Hindlimb muscle (tissue), 1 donor: ENCODE measurements around the gene CLEC16A. TPM values are rescaled to one million over a fixed set of nuclear protein-coding genes. Genes with fewer than 3 reads are reported as not detected.
A peak's percentile ranks its signal among the peaks of the same experiment; 100 is the strongest.

Source experiments
- DNase-seq: peaks from one replicate; pipeline ENCODE4 v3.0.0-alpha.2; 2013
- polyA plus RNA-seq: library from polyadenylated mRNA; unstranded; fragments of 120-200 nt; gene quantifications from one replicate; pipeline ENCODE4 v1.2.1, GENCODE V29; 2013; ENCODE audit not compliant: insufficient read length

CLEC16A gene
- polyA plus RNA-seq, 1 donor: 19.1 TPM

GRCh38 chr16:11127610-11128195 is 183.3 kb downstream of the CLEC16A start:
- no peak for DNase-seq

DNA sequence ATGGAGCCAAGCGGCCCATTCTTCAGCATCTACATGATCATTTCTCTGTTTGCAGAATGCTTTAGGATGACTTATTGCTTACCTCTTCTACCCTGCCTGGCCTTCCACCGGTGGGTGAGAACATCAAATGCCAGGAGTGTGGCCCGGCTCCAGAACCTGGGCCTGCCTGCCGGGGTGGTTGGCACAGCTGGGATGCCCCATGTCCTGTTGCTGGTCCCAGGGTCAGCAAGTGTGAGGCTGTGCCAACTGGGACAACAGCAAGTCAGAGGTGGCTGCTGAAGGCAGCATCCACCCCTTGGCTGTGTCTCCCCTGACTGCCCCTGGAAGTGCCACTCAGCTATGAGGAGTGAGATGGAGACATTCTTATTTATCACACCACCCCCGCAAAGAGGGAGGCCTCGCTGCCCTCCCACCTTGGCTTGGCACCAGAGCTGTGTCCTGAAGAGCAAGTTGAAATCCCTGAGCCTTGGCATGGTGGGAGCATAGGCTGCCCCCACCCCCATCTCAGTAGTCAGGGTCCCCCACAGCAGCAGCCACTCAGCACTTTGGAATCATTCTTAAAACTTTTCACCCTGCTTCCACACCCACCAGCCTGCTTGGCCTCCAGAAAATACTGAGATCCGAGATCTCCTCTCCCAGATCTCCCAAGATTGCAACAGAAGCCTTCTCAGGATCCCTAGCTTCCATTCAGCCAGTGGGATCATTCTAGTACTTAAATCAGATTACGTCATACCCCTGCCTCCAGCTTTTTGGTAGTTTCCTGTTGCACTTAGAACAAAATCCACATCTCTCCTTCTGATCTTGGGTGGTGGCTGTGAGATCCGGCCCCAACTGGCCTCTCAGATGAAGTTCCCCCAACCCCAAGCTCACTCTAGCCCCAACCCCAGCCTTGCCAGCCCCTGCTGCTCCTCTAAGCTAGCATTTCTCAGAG is 184.1 kb downstream of the CLEC16A start:
- peak; percentile 54 for DNase-seq

DNA sequence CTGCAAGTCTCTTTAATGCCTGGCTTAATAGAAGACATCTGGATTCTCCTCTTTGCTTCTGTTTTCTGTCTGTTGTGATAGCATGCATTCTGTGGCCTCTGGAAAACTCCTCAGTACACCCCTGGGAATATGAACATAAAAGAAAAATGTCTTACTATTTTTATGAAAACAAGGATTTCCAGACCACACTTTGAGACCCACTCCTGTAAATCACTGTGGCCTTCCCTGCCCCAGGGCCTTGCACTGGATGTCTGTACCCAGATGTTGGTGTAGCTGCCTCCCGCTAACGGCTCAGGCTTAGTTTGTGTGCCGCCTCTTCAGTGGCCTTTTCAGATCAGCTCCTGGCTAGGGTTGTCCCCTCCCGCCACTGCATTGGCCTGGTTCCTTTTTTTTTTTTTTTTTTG is 185.0 kb downstream of the CLEC16A start:
- DNase-seq: peak; percentile 74

DNA sequence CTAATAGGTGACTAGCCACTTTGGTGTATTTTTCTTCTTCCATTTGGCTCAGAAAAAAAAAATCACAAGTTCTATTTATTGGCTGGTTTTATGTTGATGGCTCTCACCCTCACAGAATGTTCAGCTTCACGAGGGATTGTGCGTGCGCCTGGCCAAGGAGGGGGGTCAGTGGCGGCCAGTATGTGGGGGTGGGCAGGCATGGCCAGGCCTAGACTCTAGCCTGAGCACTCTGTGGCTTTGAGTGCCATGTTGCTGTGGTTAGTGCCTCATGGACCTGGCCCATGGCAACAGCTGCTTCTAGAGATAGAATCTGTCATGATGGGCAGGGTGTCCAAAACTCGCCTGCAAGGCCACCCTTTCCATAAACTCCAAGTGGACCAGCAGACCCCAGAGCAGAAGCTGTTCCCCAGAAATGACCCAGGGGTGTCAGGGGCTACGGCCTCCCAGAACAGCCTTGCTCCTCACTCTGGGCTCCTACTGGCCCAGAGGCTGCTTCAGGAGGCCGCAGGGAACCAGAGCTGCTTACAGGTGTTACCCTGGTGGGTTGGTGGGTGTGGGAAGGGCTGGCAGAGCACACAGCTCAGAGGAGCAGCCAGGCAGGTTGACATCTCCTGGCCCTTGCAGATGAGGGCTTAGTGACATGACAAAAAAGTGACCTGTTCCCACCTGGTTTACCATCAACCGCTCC is 186.8 kb downstream of the CLEC16A start:
- DNase-seq: no peak

GRCh38 chr16:11131706-11132105 is 187.3 kb downstream of the CLEC16A start:
- DNase-seq: no peak

DNA sequence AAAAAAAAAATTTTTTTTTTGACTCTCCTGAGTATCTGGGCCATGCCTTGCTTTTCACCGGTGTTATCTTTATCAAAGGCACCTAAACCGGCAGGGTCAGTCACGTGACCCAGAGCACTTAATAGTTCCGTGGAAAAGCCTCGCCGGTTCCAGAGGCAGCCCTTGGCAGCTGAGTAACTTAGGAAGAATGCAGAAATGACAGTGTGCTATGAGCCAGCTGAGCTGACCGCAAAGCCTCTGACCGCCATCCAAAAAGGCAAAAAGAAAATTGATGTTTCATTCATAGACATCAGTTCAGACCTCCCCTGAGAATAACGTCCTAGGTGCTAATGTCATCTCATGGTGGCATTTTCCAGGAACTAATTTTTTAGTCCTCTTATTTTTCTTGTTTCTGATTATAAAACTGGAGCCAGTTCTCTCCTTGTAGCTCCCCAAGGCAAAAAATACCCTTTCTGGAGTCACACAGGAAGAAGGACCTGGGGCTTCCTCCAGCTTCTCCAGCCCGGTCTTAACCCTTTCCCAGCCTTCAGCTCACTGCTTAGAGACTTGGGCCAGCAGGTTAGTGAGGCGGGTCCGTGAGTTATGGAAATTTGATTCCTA is 189.1 kb downstream of the CLEC16A start:
- DNase-seq: peak; percentile 84

- DNase-seq: no peak
Measured at GRCh38 chr16:11134722-11135463, 190.5 kb downstream of the CLEC16A start.

DNA sequence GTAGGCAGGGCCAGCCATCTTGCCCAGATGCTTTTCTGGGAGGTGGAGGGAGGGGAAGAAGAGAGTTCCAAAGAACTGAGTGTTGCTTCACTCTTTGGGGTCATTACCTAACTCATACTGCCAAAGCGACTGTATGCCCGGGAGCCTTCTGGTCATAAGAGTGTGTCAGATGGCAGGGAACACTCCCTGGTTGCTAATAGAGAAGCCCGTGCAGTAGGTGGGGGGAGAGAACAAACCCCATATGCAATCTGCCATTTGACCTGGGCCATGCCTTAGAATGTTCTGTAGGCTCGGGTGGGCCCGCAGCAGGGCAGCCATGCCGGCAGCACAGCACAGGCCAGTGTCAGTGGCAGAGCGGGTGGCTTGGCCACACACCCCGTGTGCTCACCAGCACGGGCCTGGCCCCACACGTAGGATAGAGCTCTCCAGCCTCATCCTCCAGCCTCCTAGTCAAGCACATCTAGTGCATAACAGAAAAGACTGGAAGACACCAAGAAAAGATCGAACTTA is 191.2 kb downstream of the CLEC16A start:
- no peak for DNase-seq

DNA sequence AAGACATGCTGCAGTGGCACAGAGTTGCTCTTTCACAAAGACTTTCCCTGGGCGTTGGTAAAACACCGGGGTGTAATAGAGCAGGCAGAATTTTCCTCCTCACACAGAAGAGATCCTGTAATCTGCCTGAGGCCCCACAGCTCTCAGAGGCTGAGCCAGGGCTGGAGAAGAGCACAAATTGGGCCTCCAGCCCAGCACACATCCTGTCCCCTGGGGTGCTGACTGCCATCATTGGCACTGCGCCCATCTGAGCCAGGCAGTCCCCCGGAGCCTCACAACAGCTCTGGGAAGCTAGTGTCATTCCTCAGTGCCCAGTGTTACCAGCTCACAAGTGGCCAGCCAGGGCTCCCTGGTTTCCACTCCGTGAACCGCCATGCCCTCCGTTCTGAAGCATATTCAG is 192.2 kb downstream of the CLEC16A start:
- no peak for DNase-seq

DNA sequence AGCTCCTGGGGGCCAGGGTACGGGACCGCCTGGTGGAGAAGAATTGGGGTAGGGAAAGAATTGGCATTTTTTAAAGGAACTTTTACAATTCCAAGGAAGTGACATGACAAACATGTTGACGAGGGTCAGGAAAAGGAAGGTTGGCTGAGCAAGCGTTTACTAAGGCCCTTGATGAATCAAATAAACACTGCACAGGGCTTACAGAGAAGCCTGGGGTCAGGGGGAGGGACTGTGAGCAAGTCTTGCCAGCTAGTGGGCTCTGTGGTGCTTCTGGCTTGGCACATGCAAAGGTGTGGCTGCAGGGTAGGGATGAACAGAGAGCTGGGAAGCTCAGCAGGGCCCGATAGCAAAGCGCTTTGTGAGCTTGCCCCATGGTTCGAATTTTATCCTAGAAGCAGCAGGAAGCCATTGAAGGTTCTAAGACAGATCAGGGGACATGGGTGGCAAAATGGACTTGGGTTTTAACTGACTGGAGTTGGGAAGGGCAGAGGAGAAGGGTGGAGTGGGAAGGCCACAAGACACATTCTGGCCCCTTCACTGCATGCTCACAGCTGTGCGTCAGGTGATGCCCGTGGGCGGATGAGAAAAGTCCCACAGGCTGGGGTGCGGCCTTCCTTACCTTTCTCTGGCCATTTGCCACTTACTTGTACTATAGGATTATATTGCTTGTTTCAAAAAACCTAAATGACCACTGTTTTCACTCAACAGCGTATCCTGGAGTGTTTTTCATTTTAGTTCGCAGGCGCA is 193.8 kb downstream of the CLEC16A start:
- no peak for DNase-seq

DNA sequence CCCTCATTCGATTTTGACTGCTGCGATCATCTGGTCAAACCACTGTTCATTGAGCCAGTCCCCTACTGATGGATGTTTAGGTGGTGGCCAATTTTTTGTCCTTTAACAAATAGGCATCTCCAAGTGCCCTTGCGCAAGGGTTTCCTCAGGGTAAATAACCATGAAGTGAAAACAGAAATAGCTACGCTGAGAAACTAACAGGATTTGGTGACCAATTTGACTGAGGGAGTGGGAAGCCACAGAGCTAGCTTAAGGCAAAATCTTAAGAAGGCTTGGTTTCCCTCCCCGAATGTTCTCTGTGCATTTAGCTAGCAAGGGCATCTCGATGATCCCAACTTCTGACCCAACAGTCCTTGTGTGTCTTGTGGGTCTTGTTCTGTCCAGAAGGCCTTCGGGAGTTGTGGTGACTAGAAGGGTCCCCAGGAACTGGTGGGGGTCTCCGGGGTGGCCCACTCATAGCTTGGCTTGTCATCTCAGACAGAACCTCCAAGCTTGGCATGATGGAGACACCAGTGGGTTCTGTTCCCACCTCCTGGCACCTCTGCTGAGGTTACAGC is 194.5 kb downstream of the CLEC16A start:
- DNase-seq: no peak

DNA sequence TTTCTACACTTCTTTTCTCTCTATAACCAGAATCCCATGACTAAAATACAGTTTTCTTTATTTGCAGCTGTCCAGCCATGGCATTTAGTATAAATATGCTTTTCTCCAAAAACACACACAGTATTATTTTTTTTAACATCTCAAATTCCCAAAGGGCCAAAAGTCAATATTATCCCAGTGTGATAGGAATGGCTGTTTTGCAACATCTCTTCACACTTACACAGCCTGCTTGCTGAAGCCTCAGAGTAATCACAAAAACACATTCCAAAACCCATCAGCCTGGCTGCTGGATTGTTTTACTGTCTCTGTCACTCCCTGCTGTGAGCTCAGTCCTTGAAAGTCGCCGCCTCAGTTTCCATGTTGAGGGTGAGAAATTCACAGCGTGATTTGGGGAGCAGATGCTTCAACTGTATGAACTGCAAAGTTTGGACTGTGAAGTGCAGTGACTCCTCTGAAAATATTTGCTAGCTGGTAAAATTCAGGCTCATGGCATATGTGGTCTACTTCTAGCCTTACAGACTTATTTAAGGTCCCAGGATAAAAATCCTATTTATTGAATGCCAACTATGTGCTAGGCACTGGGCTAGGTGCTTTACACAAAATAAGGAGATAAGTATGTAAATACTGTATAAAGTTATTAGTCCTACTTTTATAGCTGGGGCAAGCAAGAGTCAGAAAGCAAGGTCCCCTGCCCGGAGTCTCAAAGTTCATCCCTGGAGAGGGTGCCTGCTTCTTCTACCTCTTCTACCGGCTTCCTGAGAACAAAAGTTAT is 195.1 kb downstream of the CLEC16A start:
- DNase-seq: no peak

DNA sequence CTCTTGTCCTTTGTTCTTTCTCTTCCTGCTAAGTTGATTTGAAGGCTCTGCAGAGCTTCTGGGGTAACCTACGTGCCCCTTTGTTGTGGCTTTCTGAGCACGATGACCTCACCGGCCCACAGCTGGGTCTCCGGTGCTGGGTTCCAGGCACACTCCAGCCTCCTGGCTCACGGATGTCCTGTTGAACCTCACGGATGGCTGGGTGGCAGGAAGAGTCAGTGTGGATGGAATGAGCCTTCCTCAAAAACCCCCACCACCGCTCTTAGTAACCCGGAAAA is 195.7 kb downstream of the CLEC16A start:
- DNase-seq: no peak

DNA sequence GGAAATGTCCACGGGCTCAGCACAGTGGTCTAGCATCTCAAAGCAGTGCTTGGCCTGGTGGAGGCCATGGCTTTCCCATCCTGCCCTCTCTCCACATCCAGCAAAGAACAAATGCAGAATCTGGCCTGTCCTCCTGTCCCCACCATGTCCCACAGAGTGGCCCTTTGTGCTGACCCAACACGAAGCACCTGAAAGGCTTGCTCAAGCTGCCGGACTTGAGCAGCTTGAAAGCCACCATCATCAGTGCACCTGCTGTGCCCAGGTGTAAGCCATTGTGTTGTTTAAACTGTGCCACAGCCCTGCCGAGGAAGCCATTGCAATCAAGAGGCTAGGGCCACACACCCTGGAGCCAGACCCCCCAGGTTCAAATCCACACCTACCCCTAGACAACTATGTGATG is 196.1 kb downstream of the CLEC16A start:
- no peak for DNase-seq

DNA sequence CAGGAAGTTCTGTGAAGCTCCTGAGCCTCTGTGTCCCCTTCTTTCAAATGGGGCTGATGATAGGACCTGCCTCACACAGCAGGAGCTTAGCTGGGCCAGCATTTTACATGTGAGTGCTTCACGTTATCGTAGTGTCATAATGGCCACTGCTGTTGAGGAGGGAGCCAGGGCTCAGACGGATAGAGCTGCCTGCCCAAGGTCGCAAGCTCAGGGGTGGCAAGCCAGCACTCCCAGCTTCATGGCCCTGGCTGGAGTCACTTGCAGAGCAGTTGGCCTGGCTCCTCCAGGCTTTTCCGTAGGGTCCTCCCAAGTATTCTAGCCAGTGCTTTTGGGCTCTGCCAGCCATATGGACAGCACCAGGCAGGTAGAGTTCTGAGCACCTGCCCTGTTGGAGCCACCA is 196.5 kb downstream of the CLEC16A start:
- no peak for DNase-seq

- no peak for DNase-seq
Measured at GRCh38 chr16:11141409-11142260, 197.3 kb downstream of the CLEC16A start.

DNA sequence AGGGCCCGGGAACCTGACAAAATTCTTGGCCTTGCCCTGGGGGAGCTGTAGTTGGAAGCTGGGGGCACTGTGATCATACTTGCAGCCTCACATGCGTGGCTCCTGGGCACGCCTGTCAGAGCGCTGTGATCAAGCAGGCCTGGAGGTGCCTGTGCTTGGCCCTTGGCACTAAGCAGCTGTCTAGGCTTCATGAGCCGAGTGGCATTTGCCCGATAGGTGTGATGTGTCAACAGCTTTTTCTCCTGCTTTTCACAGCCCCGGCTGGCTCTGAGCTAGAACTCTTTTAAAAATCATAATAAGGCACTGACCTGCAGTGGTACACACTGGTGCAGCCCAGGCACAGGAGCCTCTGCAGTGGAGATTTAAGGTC is 197.9 kb downstream of the CLEC16A start:
- no peak for DNase-seq

DNA sequence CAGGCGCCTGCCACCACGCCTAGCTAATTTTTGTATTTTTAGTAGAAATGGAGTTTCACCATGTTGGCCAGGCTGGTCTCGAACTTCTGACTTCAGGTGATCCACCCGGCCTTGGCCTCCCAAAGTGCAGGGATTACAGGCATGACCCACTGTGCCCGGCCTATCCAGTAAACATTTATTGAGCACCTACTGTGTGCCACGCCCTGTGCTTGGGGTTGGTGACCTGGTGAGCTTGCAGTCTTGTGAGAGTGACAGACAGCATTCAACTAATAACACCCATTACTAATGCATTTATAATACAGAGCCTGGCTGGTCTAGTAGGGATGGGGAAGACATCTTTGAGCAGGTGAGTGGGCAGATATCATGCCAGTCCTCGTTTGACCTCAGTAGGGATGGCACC is 198.6 kb downstream of the CLEC16A start:
- DNase-seq: no peak

DNA sequence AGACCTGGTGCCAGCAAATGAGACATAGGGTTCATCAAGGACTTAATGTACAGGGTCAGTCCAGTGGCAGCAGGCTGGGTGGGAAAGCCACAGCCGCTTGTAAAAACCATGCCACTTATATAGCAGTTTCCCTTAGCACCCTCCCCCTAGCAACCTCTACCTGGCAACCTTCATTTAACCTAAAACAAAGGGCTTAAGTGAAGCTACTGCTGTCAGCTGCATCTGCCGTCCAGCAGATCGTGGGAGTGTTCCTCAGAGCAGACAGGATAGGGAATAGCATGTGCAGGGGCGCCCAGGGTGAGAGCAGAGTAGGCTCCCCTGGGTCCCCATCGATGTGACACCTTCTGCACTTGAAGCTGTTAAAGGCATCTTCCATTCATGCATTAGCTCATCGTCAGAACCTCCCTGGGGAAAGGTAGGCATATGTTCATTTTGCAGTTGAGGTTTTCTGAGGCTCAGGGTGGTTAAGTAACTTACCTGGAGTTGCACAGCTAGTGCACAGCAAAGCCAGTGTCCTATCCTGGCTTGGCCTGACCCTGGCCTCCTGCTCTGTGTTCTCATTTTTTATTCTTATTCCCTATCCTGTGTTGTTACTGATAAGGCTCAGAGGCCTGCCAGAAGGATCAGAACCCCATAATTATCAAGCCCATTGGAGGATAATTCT is 199.1 kb downstream of the CLEC16A start:
- no peak for DNase-seq
